ENCODE results near the gene PRPF4.

Gene PRPF4

DNA sequence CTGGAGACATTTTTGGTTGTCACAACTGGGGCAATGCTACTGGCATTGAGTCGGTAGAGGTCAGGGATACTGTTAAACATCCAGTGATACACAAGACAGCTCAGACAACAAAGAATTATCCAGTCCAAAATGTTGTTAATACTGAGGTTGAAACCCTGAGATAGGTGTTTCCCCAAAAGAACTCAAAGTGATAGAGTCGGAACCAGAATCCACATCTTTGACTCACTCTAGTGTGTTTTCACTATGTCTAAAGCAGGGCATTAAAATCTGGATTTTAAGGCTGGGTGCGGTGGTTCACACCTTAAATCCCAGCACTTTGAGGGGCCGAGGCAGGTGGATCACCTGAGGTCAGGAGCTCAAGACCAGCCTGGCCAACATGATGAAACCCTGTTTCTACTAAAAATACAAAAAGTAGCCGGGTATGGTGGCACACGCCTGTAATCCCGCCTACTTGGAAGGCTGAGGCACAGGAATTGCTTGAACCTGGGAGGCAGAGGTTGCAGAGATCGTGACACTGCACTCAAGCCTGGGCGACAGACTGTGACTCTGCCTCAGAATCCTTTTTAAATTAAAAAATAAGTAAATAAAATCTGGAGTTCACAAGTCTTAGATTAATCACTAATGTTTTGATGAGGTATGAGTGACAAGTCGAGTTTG is 37.1 kb upstream of the PRPF4 start:
- TF ChIP-seq FOXM1 (IDR thresholded peaks at IDR 0.05; ENCODE audit: borderline replicate concordance, low read depth) = no peak
- no peak for TF ChIP-seq TAF1 (IDR thresholded peaks at IDR 0.05; ENCODE audit: low read depth)
- no peak for TF ChIP-seq USF1 (IDR thresholded peaks at IDR 0.05)
- no peak for TF ChIP-seq RAD21 (IDR thresholded peaks at IDR 0.05; ENCODE audit: low read depth)
- no peak for TF ChIP-seq MAX (IDR thresholded peaks at IDR 0.05)

- TF ChIP-seq RAD21 (IDR thresholded peaks at IDR 0.05; ENCODE audit: low read depth) = no peak
- TF ChIP-seq FOXM1 (IDR thresholded peaks at IDR 0.05; ENCODE audit: borderline replicate concordance, low read depth) = no peak
- no peak for TF ChIP-seq EGR1 (IDR thresholded peaks at IDR 0.05)
- no peak for TF ChIP-seq EP300 (IDR thresholded peaks at IDR 0.05; ENCODE audit: borderline replicate concordance)
- no peak for TF ChIP-seq CEBPB (IDR thresholded peaks at IDR 0.05)
- TF ChIP-seq, protein P1, sequence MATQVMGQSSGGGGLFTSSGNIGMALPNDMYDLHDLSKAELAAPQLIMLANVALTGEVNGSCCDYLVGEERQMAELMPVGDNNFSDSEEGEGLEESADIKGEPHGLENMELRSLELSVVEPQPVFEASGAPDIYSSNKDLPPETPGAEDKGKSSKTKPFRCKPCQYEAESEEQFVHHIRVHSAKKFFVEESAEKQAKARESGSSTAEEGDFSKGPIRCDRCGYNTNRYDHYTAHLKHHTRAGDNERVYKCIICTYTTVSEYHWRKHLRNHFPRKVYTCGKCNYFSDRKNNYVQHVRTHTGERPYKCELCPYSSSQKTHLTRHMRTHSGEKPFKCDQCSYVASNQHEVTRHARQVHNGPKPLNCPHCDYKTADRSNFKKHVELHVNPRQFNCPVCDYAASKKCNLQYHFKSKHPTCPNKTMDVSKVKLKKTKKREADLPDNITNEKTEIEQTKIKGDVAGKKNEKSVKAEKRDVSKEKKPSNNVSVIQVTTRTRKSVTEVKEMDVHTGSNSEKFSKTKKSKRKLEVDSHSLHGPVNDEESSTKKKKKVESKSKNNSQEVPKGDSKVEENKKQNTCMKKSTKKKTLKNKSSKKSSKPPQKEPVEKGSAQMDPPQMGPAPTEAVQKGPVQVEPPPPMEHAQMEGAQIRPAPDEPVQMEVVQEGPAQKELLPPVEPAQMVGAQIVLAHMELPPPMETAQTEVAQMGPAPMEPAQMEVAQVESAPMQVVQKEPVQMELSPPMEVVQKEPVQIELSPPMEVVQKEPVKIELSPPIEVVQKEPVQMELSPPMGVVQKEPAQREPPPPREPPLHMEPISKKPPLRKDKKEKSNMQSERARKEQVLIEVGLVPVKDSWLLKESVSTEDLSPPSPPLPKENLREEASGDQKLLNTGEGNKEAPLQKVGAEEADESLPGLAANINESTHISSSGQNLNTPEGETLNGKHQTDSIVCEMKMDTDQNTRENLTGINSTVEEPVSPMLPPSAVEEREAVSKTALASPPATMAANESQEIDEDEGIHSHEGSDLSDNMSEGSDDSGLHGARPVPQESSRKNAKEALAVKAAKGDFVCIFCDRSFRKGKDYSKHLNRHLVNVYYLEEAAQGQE (IDR thresholded peaks at IDR 0.05; ENCODE audit: low read depth) = no peak
- TF ChIP-seq MAX (IDR thresholded peaks at IDR 0.05) = no peak
- no peak for TF ChIP-seq YY1 (IDR thresholded peaks at IDR 0.05; ENCODE audit: low read depth)
- TF ChIP-seq TEAD4 (IDR thresholded peaks at IDR 0.05) = no peak
- TF ChIP-seq ZBTB7A (IDR thresholded peaks at IDR 0.05; ENCODE audit: low read depth) = no peak
- TF ChIP-seq TCF12 (IDR thresholded peaks at IDR 0.05; ENCODE audit: low read depth) = no peak
- TF ChIP-seq TAF1 (IDR thresholded peaks at IDR 0.05; ENCODE audit: low read depth) = no peak
- TF ChIP-seq NFIC (IDR thresholded peaks at IDR 0.05) = no peak
- TF ChIP-seq CREB1 (IDR thresholded peaks at IDR 0.05; ENCODE audit: low read depth) = no peak
- TF ChIP-seq USF1 (IDR thresholded peaks at IDR 0.05) = no peak
These were observed 36.6 kb upstream of the PRPF4 start for GRCh38 chr9:113238859-113239232.

DNA sequence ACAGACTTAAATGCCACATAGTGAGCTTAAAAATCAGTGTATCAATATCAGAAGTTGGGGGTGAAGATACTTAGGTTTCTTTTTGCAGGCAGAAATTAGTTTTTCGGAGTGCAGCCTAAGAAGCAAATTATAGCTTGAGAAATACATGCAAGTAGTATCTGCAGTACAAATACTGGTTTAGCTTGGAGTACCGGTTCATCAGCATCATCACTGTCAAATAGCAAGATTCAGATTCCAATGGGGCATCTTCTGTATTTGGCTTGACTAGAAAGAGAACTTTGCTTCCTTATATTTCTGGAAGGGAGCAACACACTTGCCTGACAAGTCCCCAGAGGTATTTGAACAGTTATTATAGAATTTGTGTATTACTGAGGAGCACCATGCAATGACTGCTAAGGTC is 34.3 kb upstream of the PRPF4 start:
- no peak for TF ChIP-seq NFIC (IDR thresholded peaks at IDR 0.05)
- TF ChIP-seq USF1 (IDR thresholded peaks at IDR 0.05) = no peak
- no peak for TF ChIP-seq TAF1 (IDR thresholded peaks at IDR 0.05; ENCODE audit: low read depth)
- TF ChIP-seq ZBTB7A (IDR thresholded peaks at IDR 0.05; ENCODE audit: low read depth) = no peak
- no peak for TF ChIP-seq TCF12 (IDR thresholded peaks at IDR 0.05; ENCODE audit: low read depth)
- no peak for TF ChIP-seq RAD21 (IDR thresholded peaks at IDR 0.05; ENCODE audit: low read depth)

GRCh38 chr9:113244556-113244955 is 30.9 kb upstream of the PRPF4 start:
- TF ChIP-seq CREB1 (IDR thresholded peaks at IDR 0.05; ENCODE audit: low read depth) (no peak), YY1 (IDR thresholded peaks at IDR 0.05; ENCODE audit: low read depth) (no peak), NFIC (IDR thresholded peaks at IDR 0.05) (no peak), CEBPB (IDR thresholded peaks at IDR 0.05) (no peak), TEAD4 (IDR thresholded peaks at IDR 0.05) (no peak), TAF1 (IDR thresholded peaks at IDR 0.05; ENCODE audit: low read depth) (no peak), FOXM1 (IDR thresholded peaks at IDR 0.05; ENCODE audit: borderline replicate concordance, low read depth) (no peak), EGR1 (IDR thresholded peaks at IDR 0.05) (no peak), RAD21 (IDR thresholded peaks at IDR 0.05; ENCODE audit: low read depth) (no peak), TCF12 (IDR thresholded peaks at IDR 0.05; ENCODE audit: low read depth) (no peak), MAX (IDR thresholded peaks at IDR 0.05) (no peak), EP300 (IDR thresholded peaks at IDR 0.05; ENCODE audit: borderline replicate concordance) (no peak), ZBTB7A (IDR thresholded peaks at IDR 0.05; ENCODE audit: low read depth) (no peak), USF1 (IDR thresholded peaks at IDR 0.05) (no peak)
- TF ChIP-seq, protein P1 (IDR thresholded peaks at IDR 0.05; ENCODE audit: low read depth) = no peak

DNA sequence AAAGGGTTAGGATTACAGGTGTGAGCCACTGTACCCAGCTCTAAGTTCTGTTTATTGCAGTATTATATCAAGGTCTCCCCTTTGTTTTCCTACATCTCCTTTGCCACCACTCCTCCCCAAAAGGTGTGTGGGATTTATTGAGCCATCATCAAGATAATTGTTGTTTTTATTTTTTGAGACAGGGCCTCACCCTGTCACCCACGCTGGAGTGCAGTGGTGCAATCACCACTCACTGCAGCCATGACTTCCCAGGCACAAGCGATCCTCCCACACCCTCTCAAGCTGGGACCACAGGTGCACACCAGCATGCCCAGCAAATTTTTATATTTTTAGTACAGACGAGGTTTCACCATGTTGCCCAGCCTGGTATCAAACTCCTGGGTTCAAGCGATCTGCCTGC is 29.6 kb upstream of the PRPF4 start:
- no peak for TF ChIP-seq CREB1 (IDR thresholded peaks at IDR 0.05; ENCODE audit: low read depth)
- no peak for TF ChIP-seq YY1 (IDR thresholded peaks at IDR 0.05; ENCODE audit: low read depth)
- TF ChIP-seq, protein P1 (IDR thresholded peaks at IDR 0.05; ENCODE audit: low read depth) = no peak
- no peak for TF ChIP-seq RAD21 (IDR thresholded peaks at IDR 0.05; ENCODE audit: low read depth)
- TF ChIP-seq TCF12 (IDR thresholded peaks at IDR 0.05; ENCODE audit: low read depth) = no peak
- TF ChIP-seq ZBTB7A (IDR thresholded peaks at IDR 0.05; ENCODE audit: low read depth) = no peak
- TF ChIP-seq TAF1 (IDR thresholded peaks at IDR 0.05; ENCODE audit: low read depth) = no peak
- TF ChIP-seq CEBPB (IDR thresholded peaks at IDR 0.05) = no peak
- no peak for TF ChIP-seq EP300 (IDR thresholded peaks at IDR 0.05; ENCODE audit: borderline replicate concordance)
- no peak for TF ChIP-seq FOXM1 (IDR thresholded peaks at IDR 0.05; ENCODE audit: borderline replicate concordance, low read depth)
- no peak for TF ChIP-seq USF1 (IDR thresholded peaks at IDR 0.05)
- no peak for TF ChIP-seq NFIC (IDR thresholded peaks at IDR 0.05)
- TF ChIP-seq MAX (IDR thresholded peaks at IDR 0.05) = no peak
- no peak for TF ChIP-seq TEAD4 (IDR thresholded peaks at IDR 0.05)
- TF ChIP-seq EGR1 (IDR thresholded peaks at IDR 0.05) = no peak

Measured in Ishikawa (cell line).